ENCODE results near the gene CRYBG3. TPM values are rescaled to one million over a fixed set of nuclear protein-coding genes. Genes with fewer than 3 reads are reported as not detected.

CRYBG3 gene
- total and polyA plus RNA-seq, 3 donors from 2014 or later, result 39.7 to 49.8 (median 47.6) TPM

- intact Hi-C loops (cut with DNase I; ENCODE audit: low total_unique reads), result no loop called here
- Histone ChIP-seq H3K9me3 (no peaks in the 10 kb centered on the region), H3K36me3 (ENCODE audit: low read depth, missing control alignments) (no peaks in the 10 kb centered on the region), H3K27me3 (no peaks in the 10 kb centered on the region), H3K27ac (no peak overlapping the region), H3K4me1 (no peaks in the 10 kb centered on the region), H3K4me3 (no peak overlapping the region)
- no peak for TF ChIP-seq CTCF (IDR thresholded peaks at IDR 0.05)
- no peak for TF ChIP-seq POLR2A (IDR thresholded peaks at IDR 0.05)
- no peak for DNase-seq
Observed at GRCh38 chr3:97930018-97930417, 108.2 kb downstream of the CRYBG3 start.

DNA sequence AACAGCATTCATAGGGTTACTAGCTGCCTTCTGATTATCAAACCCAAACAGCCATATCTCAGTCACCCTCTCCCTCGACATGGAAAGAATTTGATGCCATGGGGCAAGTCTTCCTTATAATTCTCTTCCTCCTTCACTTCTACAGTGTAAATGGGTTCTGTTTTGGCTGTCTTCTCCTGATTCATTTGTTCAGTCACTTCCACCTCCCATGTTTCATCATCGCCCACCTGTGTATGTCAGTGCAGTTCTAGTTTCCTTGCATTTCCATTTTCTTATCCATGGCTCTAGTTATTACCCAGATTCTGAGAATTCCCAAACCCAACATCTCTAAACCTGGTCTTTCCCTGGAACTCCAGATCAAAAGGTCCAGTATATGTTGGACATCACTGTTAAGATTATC is 109.4 kb downstream of the CRYBG3 start:
- no peaks in the 10 kb centered on the region for H3K4me1 ChIP-seq
- TF ChIP-seq POLR2A (IDR thresholded peaks at IDR 0.05) (no peak), CTCF (IDR thresholded peaks at IDR 0.05) (no peak)
- no peaks in the 10 kb centered on the region for H3K9me3 ChIP-seq
- intact Hi-C loops (cut with DNase I; ENCODE audit: low total_unique reads), result no loop called here
- no peak for DNase-seq
- no peaks in the 10 kb centered on the region for H3K36me3 ChIP-seq (ENCODE audit: low read depth, missing control alignments)
- H3K27me3 ChIP-seq, result no peaks in the 10 kb centered on the region
- no peak overlapping the region for H3K27ac ChIP-seq
- 47 to 50% methylated on average over 2 of the region's 2 CpGs for WGBS, 2 donors
- H3K4me3 ChIP-seq, result no peak overlapping the region

- Histone ChIP-seq H3K9me3 (no peaks in the 10 kb centered on the region), H3K4me1 (no peaks in the 10 kb centered on the region), H3K36me3 (ENCODE audit: low read depth, missing control alignments) (no peaks in the 10 kb centered on the region), H3K27ac (no peak overlapping the region), H3K4me3 (no peak overlapping the region), H3K27me3 (no peaks in the 10 kb centered on the region)
- no peak for TF ChIP-seq POLR2A (IDR thresholded peaks at IDR 0.05)
- TF ChIP-seq CTCF (IDR thresholded peaks at IDR 0.05), result peak in 1 of 3 experiments; percentile 5
- peak; percentile 45 for DNase-seq
- WGBS, 2 donors, result 41 to 48% methylated on average over 4 of the region's 4 CpGs
- intact Hi-C loops (cut with DNase I; ENCODE audit: low total_unique reads), result no loop called here
Observed at GRCh38 chr3:97932387-97932801, 110.6 kb downstream of the CRYBG3 start.

- H3K4me1 ChIP-seq, result no peaks in the 10 kb centered on the region
- no peak overlapping the region for H3K27ac ChIP-seq
- 90 to 95% methylated on average over 3 of the region's 3 CpGs for WGBS, 2 donors
- DNase-seq, result no peak
- no peaks in the 10 kb centered on the region for H3K9me3 ChIP-seq
- TF ChIP-seq CTCF (IDR thresholded peaks at IDR 0.05) (no peak), POLR2A (IDR thresholded peaks at IDR 0.05) (no peak)
- no peaks in the 10 kb centered on the region for H3K27me3 ChIP-seq
- H3K4me3 ChIP-seq, result no peak overlapping the region
- intact Hi-C loops (cut with DNase I; ENCODE audit: low total_unique reads), result no loop called here
- H3K36me3 ChIP-seq (ENCODE audit: low read depth, missing control alignments), result no peaks in the 10 kb centered on the region
Observed at GRCh38 chr3:97934980-97935695, 113.3 kb downstream of the CRYBG3 start.

- DNase-seq, result no peak
- no peaks in the 10 kb centered on the region for H3K36me3 ChIP-seq (ENCODE audit: low read depth, missing control alignments)
- no peaks in the 10 kb centered on the region for H3K27me3 ChIP-seq
- no peaks in the 10 kb centered on the region for H3K4me1 ChIP-seq
- 92 to 100% methylated on average over 1 of the region's 1 CpG for WGBS, 2 donors
- no peaks in the 10 kb centered on the region for H3K9me3 ChIP-seq
- intact Hi-C loops (cut with DNase I; ENCODE audit: low total_unique reads), result no loop called here
- H3K27ac ChIP-seq, result no peak overlapping the region
- no peak overlapping the region for H3K4me3 ChIP-seq
- TF ChIP-seq CTCF (IDR thresholded peaks at IDR 0.05) (no peak), POLR2A (IDR thresholded peaks at IDR 0.05) (no peak)
Observed at GRCh38 chr3:97935842-97936241, 114.0 kb downstream of the CRYBG3 start.
